Endothelial cell of umbilical vein (primary cell): ENCODE measurements around the gene TAOK1. TPM values are rescaled to one million over a fixed set of nuclear protein-coding genes. Genes with fewer than 3 reads are reported as not detected.

Source experiments
- BruUV-seq: library from RNA; stranded (reverse); fragments of 400-500 nt; replicated peaks from 2 replicates; lab custom pipeline; 2021; lab: Mats Ljungman, UMichigan
- CTCF ChIA-PET: fragments of 300-600, 350-600 bp; sonication (Branson Sonifier 250); formaldehyde crosslinking; loops from one replicate; lab custom pipeline; 2021; ENCODE audit warnings: antibody characterized with exemption, inconsistent platforms; lab: Charles Lee
- POLR2A ChIA-PET: fragments of 300-600, 350-600 bp; sonication (Branson Sonifier 250); formaldehyde crosslinking; loops from one replicate; lab custom pipeline; 2021; ENCODE audit warnings: antibody characterized with exemption, inconsistent platforms; lab: Charles Lee
- DNase-seq: peaks from one replicate; pipeline ENCODE4 v3.0.0-alpha.2; 2011; ENCODE audit warnings: low read depth, low spot score
- FAIRE-seq: peaks from 2 replicates; lab custom pipeline; 2011; peaks lifted over from hg19 to GRCh38; lab: Jason Lieb, UNC
- H2AFZ ChIP-seq: 2 replicates; pipeline ENCODE4 v1.6.0; 2012; ENCODE audit warnings: low read depth, low read length, control low read depth, inconsistent platforms
- H3K27ac ChIP-seq: 2 replicates; pipeline ENCODE4 v1.5.1; 2011; ENCODE audit warnings: low read depth, mild to moderate bottlenecking, control low read depth, low read length, moderate library complexity; ENCODE audit not compliant: insufficient read depth
- H3K27me3 ChIP-seq, 2 experiments: 2 replicates each; pipeline versions ENCODE4 v1.6.0 to v1.6.1; 2011; ENCODE audit warnings: low read length in 2 of 2, mixed read lengths in 1 of 2; ENCODE audit not compliant: control insufficient read depth in 2 of 2, insufficient read depth in 2 of 2
- H3K36me3 ChIP-seq, 2 experiments: 2 replicates in 1 of 2; 3 replicates in 1 of 2; pipeline ENCODE4 v1.5.1; 2011; ENCODE audit warnings: low read length in 2 of 2, mild to moderate bottlenecking in 1 of 2, moderate library complexity in 1 of 2; ENCODE audit not compliant: control insufficient read depth in 2 of 2, insufficient read depth in 2 of 2; ENCODE audit errors: extremely low read depth in 1 of 2
- H3K4me1 ChIP-seq: 3 replicates; pipeline ENCODE4 v1.5.1; 2011; ENCODE audit warnings: mild to moderate bottlenecking, low read length; ENCODE audit not compliant: control insufficient read depth, insufficient read depth; ENCODE audit errors: extremely low read depth
- H3K4me2 ChIP-seq: 2 replicates; pipeline ENCODE4 v1.6.1; 2011; ENCODE audit warnings: low read length, control low read depth, mixed read lengths; ENCODE audit not compliant: insufficient read depth
- H3K4me3 ChIP-seq, 3 experiments: fragments of 200-600 bp in 1 of 3; sonication (generic), shearing (Covaris generic) in 1 of 3; replicated peaks in 1 of 3; 2 replicates each; pipeline ENCODE4 v1.5.1; 2011 to 2016; ENCODE audit warnings: control low read depth in 3 of 3, low read length in 3 of 3, mild to moderate bottlenecking in 2 of 3, inconsistent platforms in 1 of 3, low read depth in 1 of 3, moderate library complexity in 1 of 3; ENCODE audit not compliant: insufficient read depth in 1 of 3
- H3K79me2 ChIP-seq: 2 replicates; pipeline ENCODE4 v1.6.0; 2012; ENCODE audit warnings: low read length, inconsistent platforms; ENCODE audit not compliant: control insufficient read depth, insufficient read depth
- H3K9ac ChIP-seq: replicated peaks from 2 replicates; pipeline ENCODE3; 2011; ENCODE audit warnings: low read length, control low read depth; ENCODE audit not compliant: insufficient read depth; ENCODE audit errors: extremely low read depth
- H3K9me1 ChIP-seq: replicated peaks from 3 replicates; pipeline ENCODE4 v1.6.0; 2011; ENCODE audit warnings: mild to moderate bottlenecking, low read length; ENCODE audit not compliant: control insufficient read depth, insufficient read depth; ENCODE audit errors: extremely low read depth
- H3K9me3 ChIP-seq: replicated peaks from 2 replicates; pipeline ENCODE4 v1.5.1; 2012; ENCODE audit warnings: low read length, inconsistent platforms; ENCODE audit not compliant: control insufficient read depth, insufficient read depth
- H4K20me1 ChIP-seq: replicated peaks from 2 replicates; pipeline ENCODE3; 2011; ENCODE audit warnings: mild to moderate bottlenecking, low read length; ENCODE audit not compliant: control insufficient read depth, insufficient read depth; ENCODE audit errors: extremely low read depth
- EZH2 ChIP-seq: IDR thresholded peaks from 2 replicates; pipeline ENCODE4 v1.6.1; 2012; ENCODE audit warnings: borderline replicate concordance, low read depth, mild to moderate bottlenecking, moderate library complexity, low read length, inconsistent platforms; ENCODE audit not compliant: severe bottlenecking
- FOS ChIP-seq: IDR thresholded peaks from 2 replicates; pipeline ENCODE4 v1.6.1; 2011; ENCODE audit warnings: mild to moderate bottlenecking, low read length, moderate library complexity, borderline replicate concordance; ENCODE audit not compliant: insufficient read depth
- GATA2 ChIP-seq: IDR thresholded peaks from 2 replicates; pipeline ENCODE4 v1.7.0; 2011; ENCODE audit warnings: low read depth, mild to moderate bottlenecking, moderate library complexity, mixed read lengths, low read length; ENCODE audit not compliant: insufficient read length, insufficient read depth
- MYC ChIP-seq: IDR thresholded peaks from one replicate; pipeline ENCODE4 v1.6.1; 2011; ENCODE audit warnings: mild to moderate bottlenecking, low read depth, low read length
- POLR2A ChIP-seq: IDR thresholded peaks from 2 replicates; pipeline ENCODE4 v1.6.1; 2012; ENCODE audit warnings: low read depth, mild to moderate bottlenecking, control low read depth, low read length
- POLR2AphosphoS5 ChIP-seq: IDR thresholded peaks from 2 replicates; pipeline ENCODE4 v1.6.1; 2012; ENCODE audit warnings: low read depth, mild to moderate bottlenecking, control low read depth, low read length, moderate library complexity; ENCODE audit not compliant: insufficient read depth
- dilution Hi-C: fragments of 300-500 bp; cut with MboI; formaldehyde crosslinking; loops from one replicate; pipeline ENCODE4 v1.15.0; 2019; ENCODE audit warnings: low sequenced_read_pairs; ENCODE audit not compliant: extremely low pct_ligation_motif_present
- intact Hi-C: fragments of 100-400 bp; cut with micrococcal nuclease; formaldehyde crosslinking; loops from one replicate; pipeline ENCODE4 v1.10.0; 2022
- polyA plus RNA-seq, 4 experiments: library from polyadenylated mRNA; depleted of rRNA in 3 of 4; stranded (reverse) in 3 of 4; unstranded in 1 of 4; fragments of >200 nt; gene quantifications; 2 replicates each; pipeline versions ENCODE4 v1.2.1 to v1.2.3, GENCODE V29; 2011 to 2012; ENCODE audit warnings: missing spikeins in 1 of 4
- total RNA-seq: library from RNA; stranded (reverse); gene quantifications from 2 replicates; pipeline ENCODE4 v1.2.3, GENCODE V29; 2021
- TF ChIP-seq, protein P1 (sequence below): IDR thresholded peaks from 2 replicates; pipeline ENCODE4 v1.6.1; 2011; ENCODE audit not compliant: insufficient read depth, insufficient read length
- TF ChIP-seq, protein P2 (sequence below), 2 donors: IDR thresholded peaks; 1 replicate in 1 of 2; 2 replicates in 1 of 2; pipeline ENCODE4 v1.5.1; 2011; ENCODE audit warnings: low read length in 2 of 2, mild to moderate bottlenecking in 2 of 2, moderate library complexity in 2 of 2, control low read depth in 1 of 2, inconsistent platforms in 1 of 2, low read depth in 1 of 2; ENCODE audit not compliant: insufficient read depth in 1 of 2; ENCODE audit errors: extremely low read depth in 1 of 2

The TAOK1 gene
- total and polyA plus RNA-seq, 2 donors (not counting 3 experiments of a cell fraction or from before 2014, with no cell fraction given), result 11.0 to 82.2 TPM

DNA sequence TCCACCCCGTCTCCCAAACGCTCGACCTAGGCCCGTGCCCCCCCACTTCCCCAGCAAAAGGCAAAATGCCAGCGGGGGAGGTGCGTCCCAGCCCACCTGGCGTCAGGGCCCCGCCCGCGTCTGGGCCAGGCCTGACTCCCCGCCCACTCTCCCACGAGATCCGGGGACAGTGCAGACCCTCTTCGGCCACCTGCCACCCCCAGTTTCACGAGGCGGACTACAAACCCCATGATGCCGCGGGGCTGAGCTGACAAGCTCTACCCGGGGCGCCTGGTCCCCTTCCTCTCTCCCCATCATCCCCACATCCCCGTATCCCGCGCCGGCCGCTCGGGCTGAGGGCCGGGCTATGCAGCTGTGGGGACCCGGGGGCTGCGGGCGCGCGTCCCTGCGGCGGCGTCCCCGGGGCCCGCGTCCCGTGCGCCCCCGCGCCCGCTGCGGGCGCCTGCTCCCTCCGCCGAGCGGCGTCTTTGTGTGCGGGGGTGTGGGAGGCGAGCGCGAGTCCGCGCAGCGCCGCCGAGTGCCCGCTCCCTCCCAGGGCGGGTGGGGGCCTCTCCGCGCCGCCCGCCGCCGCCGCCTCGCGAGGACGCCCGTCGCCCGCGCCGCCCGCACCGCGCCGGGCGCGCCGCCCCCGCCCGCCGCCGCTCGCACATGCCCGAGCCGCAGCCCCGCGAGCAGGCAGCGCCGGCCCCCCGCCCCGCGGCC is 202.8 kb downstream of the TAOK1 start, which contains the start of gene ANKRD13B:
Gene ANKRD13B, plus strand, starts transcription at position 283 of the 702 bp plus-strand sequence. CDS start 490 bp downstream, outside the sequence.
- H3K9me3 ChIP-seq, result no peaks in the 10 kb centered on the region
- no peaks in the 10 kb centered on the region for H3K9me1 ChIP-seq
- ChIA-PET POLR2A (interaction anchor here (0.7 kb wide), 1 partner anchor 23 kb away, joined by 3 read pairs; no protein-coding TSS in a partner anchor), CTCF (interaction anchor here (0.6 to 9.2 kb wide), 14 partner anchors 14 to 500 kb away, joined by 3 to 152 read pairs (median 6); partner anchors contain the start of genes ABHD15 and TP53I13)
- H3K79me2 ChIP-seq, result peaks cover 21% of the 10 kb centered on the region
- peak within 1 kb of the TSS; percentile 29 for H3K9ac ChIP-seq
- peak within 1 kb of the TSS; percentile 21 for H3K27ac ChIP-seq
- peak within 1 kb of the TSS; percentile 51 to 64 (median 59) for H3K4me3 ChIP-seq
- H2AFZ ChIP-seq, result peak within 1 kb of the TSS; percentile 67
- H3K4me1 ChIP-seq, result peaks cover 44% of the 10 kb centered on the region
- DNase-seq (no peak), FAIRE-seq (peak; percentile 56)
- BruUV-seq, result no TSS peak
- peak within 1 kb of the TSS; percentile 57 for H3K4me2 ChIP-seq
- no peaks in the 10 kb centered on the region for H3K36me3 ChIP-seq
- no peaks in the 10 kb centered on the region for H4K20me1 ChIP-seq
- no peaks in the 10 kb centered on the region for H3K27me3 ChIP-seq
- dilution Hi-C loops (no loop called here), intact Hi-C loops (loop anchor here (5.0 kb wide), 1 partner anchor 301 kb away; the partner anchor contains the start of gene NUFIP2)
- no peak for TF ChIP-seq GATA2
- TF ChIP-seq POLR2AphosphoS5, result peak; percentile 22
- TF ChIP-seq, protein P1, sequence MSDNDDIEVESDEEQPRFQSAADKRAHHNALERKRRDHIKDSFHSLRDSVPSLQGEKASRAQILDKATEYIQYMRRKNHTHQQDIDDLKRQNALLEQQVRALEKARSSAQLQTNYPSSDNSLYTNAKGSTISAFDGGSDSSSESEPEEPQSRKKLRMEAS, result no peak
- TF ChIP-seq POLR2A, result no peak
- TF ChIP-seq, protein P2, sequence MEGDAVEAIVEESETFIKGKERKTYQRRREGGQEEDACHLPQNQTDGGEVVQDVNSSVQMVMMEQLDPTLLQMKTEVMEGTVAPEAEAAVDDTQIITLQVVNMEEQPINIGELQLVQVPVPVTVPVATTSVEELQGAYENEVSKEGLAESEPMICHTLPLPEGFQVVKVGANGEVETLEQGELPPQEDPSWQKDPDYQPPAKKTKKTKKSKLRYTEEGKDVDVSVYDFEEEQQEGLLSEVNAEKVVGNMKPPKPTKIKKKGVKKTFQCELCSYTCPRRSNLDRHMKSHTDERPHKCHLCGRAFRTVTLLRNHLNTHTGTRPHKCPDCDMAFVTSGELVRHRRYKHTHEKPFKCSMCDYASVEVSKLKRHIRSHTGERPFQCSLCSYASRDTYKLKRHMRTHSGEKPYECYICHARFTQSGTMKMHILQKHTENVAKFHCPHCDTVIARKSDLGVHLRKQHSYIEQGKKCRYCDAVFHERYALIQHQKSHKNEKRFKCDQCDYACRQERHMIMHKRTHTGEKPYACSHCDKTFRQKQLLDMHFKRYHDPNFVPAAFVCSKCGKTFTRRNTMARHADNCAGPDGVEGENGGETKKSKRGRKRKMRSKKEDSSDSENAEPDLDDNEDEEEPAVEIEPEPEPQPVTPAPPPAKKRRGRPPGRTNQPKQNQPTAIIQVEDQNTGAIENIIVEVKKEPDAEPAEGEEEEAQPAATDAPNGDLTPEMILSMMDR (IDR thresholded peaks at IDR 0.05; ENCODE audit: extremely low read depth in 1 of 2, insufficient read depth in 1 of 2, low read depth in 1 of 2, low read length in 2 of 2), result no peak
- no peak for TF ChIP-seq FOS
- no peak for TF ChIP-seq EZH2
- no peak for TF ChIP-seq MYC
